IPS-NIHi11 (cell line): ENCODE measurements around the gene GNAL.
A peak's percentile ranks its signal among the peaks of the same experiment; 100 is the strongest.
"Not testable (repeated sequence)": the region's sequence is repeated elsewhere in the genome, so short reads cannot be mapped to it uniquely, and the experiment has no call there.

ENCODE experiments used
- DNase-seq: peaks from one replicate; pipeline ENCODE4 v3.0.0; 2012; ENCODE audit warnings: mixed read lengths, low spot score

Gene GNAL

DNA sequence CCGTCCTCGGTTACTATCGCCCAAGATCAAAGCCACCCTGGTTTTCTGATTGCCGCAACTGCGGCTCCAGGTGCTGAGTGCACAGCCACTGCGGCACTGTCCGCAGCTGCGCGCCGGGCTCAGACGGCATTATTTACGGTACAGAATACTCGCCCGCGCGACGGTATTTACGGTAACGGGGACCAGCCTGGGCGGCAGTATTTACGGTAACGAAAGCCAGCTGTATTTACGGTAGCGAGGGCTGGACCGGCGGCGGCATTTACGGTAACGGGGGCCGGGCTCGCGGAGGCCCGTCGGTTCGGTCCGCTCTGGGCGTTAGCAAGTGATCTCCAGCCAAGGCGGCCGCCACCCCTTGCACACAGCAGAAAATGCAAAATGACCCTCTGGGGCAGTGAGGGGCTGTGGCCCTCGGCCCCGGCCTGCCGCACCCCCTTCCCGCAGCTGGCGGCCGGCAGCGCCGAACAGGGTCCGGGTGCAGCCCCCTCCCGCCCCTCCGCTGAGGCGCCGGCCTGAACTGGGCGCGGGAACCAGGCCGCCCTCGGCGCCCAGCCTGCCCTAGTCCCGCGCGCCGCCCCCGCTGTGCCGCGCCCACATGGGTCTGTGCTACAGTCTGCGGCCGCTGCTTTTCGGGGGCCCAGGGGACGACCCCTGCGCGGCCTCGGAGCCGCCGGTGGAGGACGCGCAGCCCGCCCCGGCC is at the start of gene GNAL:
Gene GNAL, plus strand, starts transcription at position 293 of the 697 bp plus-strand sequence. Its CDS starts 300 bp downstream, at position 593.
- DNase-seq = peak; percentile 88

DNA sequence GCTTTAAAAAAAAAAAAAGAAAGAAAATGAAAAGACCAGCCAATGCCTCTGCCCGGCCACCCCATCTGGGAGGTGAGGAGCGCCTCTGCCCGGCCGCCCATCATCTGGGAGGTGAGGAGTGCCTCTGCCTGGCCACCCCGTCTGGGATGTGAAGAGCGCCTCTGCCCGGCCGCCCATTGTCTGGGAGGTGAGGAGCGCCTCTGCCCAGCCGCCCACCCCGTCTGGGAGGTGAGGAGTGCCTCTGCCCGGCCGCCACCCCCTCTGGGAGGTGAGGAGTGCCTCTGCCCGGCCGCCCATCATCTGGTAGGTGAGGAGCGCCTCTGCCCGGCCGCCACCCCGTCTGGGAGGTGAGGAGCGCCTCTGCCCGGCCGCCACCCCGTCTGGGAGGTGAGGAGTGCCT is 41.8 kb upstream of the GNAL start:
- DNase-seq = not testable (repeated sequence)

DNA sequence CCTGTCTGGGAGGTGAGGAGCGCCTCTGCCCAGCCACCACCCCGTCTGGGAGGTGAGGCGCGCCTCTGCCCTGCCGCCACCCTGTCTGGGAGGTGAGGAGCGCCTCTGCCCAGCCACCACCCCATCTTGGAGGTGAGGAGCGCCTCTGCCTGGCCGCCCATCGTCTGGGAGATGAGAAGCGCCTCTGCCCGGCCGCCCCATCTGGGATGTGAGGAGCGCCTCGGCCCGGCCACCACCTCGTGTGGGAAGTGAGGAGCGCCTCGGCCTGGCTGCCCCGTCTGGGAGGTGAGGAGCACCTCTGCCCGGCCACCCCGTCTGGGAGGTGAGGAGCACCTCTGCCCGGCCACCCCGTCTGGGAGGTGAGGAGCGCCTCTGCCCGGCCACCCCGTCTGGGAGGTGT is 41.3 kb upstream of the GNAL start:
- DNase-seq = not testable (repeated sequence)

DNA sequence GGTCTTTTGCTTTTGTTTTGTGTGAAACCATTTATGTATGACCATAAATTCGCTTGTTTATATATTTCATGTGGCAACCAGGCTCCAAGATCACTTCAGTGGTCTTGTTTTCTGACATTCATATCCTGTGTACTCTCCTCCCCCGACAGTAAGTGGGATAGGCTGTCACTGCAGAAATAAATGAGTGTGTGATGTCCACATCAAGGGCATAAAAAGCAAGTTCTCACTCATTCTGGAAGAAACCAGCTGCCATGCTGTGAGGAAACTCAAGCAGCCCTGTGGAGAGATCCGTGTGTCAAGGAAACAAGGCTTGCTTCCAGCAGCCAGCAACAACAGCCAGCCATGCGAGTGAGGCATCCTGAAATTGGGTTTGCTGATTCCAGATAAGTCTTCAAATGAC is 39.2 kb upstream of the GNAL start:
- DNase-seq = no peak

DNA sequence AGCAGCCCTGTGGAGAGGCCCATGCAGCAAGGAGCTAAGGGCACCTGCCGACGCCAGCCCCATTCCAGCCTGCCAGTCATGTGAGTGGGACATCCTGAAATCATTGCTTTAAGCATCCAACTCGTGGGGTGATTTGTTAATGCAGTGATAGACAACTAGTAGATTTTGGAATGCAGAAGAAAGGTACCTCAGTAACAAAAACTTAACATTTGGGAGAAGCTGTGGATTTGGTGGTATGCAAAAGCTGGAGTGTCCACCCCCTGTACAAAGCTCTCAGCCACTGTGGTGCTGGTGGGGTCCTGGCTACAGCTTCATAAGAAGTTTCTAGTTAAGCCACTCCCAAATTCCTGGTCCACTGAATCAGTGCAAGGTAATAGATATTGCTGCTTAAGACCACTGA is 37.2 kb upstream of the GNAL start:
- DNase-seq = no peak

DNA sequence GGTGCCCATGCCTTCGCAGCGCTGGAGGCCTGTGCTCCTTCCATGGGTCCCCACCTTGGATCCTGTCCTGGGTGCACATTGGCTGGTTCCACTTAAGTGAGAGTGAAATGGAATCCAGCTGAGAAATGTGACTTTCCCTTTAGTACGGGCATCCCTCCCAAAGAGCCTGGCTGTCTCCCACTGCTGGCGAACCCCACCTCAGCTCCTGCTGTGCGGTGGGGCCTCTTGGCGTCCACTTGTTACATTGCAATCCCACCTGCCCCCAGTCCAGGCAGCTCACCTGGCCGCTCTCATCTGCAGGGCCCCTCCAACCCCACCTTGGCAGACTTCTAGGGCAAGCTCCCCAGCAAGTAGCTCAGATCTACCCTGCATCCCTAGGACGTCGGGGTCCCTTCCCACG is 35.5 kb upstream of the GNAL start:
- no peak for DNase-seq

DNA sequence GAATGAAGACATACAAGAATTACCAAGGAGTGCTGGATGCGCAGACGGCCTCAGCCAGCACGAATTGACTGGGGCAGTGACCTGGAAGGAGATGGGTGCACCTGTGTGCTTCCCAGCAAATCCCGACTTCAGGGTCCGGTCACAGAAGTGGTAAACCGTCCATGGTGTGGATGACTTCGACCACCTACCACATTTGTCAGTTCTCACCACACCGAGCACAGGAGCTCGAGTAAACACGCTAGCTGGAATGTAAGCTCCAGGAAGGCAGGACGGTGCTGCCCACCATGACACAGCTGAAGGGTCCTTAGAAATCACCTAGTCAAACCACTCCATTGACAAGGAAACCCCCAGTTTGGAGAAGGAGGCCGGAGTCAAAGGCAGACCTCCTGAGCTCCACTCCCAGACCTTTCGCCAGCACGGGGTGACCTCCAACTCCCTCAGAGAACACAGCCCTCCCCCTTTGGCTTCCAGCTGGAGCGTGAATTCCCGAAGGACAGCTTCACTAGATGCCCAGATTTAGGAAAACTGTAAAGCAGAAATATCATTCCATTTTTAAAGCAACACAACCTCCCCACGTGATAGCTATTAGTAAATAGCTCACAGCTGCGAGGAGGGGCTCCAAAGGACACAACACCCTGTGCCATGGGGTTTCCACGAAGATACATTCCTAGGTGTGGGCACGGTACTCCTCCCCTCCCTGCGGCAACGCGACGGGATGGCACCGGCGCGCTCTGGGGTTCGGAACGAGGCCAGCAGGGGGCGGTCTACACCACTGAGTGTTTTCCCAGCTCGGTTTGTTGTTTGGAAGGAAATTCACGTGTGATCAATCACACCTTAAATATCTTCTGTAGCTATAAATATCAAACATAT is 34.1 kb upstream of the GNAL start:
- peak; percentile 89 for DNase-seq

DNA sequence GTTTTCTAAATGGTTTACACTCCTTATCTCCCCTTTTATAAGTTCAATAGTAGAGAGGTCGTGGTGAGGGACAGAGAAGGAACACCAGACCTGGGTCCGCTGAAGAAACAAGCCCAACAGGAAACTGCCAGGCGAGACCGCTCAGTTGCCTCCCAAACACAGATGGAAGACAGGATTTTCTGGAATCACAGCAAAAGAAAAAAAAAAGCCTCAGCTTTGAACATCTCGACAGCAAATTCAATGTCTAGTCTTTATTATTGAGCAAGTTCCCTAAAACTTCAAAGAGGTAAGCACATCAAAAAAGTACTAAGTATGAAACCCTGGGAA is 33.5 kb upstream of the GNAL start:
- DNase-seq = no peak

DNA sequence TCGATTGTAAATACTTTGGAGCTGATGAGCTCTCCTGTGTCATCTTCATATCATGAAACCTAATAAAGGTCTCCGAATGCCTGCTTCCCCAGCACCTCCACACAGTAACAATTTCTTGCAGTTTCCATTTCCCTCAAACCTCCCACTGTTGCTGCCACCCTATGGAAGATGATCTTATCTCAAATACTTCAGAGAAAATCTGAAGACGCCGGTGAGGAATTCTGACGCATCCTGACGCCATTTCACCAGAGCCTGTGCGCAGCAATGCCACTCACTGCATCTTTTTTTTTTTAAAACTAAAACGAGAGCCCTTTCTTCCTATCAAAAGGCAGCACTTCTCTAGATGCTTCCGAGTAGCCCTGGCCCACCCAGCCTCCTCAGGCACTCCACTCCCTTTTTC is 31.9 kb upstream of the GNAL start:
- no peak for DNase-seq

DNA sequence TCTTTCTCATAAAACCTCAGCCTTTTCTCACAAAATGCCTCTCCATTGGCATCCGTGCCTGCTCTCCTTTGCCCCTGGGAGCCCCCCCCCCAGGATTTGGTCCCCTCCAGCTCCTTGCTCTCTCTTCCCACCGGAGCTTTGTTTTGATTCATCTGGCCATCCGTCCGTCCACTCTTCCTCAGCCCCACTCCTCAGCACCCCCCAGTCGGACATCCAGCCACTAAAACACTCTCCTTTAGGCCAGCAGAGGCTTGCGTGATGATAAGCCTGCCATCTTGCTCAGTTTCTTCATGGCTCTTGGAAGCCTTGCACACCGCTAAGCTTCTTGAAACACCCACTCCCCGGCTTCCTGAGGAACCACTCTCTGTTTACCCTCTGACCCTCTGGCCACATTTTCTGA is 31.5 kb upstream of the GNAL start:
- no peak for DNase-seq

DNA sequence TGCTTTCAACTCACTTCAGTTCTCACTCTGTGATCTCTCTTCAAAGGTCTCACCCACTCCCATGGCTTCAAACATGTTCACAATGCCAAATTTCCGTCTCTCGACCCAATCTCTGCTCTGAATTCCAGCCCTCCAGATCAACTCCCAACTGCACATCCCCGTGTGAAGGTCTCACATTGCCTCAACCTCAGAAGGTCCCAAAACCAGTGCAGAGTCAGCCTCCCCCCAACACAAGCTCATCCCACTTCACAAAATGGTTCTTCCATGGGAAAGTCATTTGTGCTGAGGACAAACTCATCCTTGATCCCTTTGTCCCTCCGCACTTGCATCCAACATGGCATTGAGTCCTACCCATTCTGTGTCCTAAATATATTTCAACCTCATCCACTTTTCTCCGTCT is 31.0 kb upstream of the GNAL start:
- DNase-seq = no peak

DNA sequence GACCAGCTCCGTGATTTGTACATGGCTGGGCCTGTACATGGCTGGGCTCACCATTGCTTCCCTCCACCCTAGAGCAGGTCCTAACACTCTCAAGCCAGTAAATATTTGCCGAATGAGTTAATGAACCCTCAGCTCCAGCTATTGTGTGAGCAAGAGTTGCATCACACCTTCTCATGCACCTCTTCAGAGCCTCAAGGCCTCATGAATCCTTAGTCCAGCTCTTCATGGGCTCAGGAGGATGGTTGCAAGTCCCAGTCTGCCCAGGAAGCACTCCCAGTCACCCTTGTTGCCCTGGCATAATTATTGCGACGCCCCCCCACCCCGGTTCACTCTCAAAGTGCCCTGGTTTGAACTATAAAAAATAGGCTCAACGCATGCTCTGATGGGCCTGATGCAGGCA is 30.1 kb upstream of the GNAL start:
- DNase-seq = no peak

DNA sequence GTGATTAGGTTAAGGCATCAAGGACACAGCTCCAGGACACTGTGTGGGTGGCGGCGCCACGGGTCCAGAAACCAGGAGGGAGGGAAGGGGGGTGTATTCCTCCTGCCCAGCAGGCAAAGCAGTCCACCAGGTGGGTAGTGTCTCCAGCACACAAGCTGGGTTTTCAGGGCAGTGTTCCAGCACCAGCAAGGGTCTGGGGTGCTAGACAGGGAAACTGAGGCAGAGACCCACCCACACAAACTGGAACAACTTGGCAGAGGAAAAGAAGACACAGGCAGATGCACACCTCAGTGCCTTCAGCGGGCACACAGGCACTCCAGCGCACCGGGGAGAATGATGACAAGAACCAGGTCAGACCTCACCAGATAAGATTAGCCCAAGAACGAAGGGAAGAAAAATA is 28.4 kb upstream of the GNAL start:
- DNase-seq = no peak

DNA sequence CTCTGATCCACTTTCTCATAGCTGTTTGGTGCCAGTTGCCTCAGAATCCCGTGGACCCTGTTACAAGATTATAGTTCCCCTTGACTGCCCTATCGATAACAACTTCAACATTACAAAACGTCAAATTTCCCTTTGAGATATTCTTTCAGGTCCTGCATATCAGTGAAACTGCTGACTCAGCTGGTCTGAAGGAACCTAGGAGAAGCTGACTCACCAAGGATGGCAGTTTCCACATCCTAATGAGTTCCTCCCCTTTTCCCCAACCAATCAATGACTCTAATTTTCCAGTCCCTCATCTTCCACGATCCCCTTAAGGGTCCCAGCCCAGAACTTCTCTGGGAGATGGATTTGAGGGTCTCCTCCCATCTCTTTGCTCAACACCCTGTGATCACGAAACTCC is 27.6 kb upstream of the GNAL start:
- no peak for DNase-seq

DNA sequence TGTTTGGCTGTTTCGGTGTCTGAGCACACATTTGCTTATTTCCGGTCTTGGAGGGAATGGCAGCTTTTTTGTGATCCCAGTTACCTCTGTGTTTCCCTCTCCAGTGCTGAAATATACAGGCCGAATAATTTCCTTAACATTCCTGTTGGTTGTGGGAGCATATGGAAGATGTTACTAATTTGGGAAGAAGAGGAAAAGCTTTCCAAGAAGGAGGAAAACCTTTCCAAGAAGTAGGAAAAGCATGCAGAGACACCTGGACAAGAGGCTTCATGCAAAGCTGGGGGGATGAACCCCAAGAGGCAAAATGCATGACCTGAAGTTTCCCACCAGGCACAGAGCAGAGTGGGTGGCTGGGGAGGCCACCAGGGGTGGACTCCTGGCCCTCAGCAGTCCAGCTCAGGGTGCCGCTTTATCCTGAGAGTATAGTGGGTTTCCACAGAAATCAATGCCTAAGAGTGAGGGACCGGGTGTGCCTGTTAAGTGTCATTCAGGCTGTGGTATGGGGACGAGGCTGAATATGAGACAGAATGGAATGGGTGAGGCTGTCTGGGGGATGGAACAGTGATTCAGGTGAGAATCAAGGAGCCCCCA is 25.5 kb upstream of the GNAL start:
- DNase-seq = no peak

DNA sequence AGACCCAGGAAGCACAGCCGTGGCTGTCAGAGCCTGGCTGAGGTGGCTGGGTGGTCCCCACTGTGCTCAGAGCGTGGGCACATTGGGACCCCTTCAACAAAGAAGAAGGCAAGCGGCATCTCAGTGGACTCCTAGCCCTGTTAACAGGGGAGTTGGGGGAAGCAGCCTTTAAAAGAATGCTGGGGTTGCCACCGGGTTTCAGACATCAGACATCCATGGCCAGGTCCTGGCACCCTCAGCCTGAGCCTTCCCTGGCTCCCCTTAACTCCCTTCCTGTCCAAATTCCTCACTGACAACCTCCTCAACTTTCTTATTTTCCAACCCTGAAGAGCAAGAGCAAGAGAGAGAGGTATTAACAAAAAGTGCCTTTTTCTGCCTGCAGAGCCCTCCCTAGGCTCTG is 24.8 kb upstream of the GNAL start:
- DNase-seq = no peak

DNA sequence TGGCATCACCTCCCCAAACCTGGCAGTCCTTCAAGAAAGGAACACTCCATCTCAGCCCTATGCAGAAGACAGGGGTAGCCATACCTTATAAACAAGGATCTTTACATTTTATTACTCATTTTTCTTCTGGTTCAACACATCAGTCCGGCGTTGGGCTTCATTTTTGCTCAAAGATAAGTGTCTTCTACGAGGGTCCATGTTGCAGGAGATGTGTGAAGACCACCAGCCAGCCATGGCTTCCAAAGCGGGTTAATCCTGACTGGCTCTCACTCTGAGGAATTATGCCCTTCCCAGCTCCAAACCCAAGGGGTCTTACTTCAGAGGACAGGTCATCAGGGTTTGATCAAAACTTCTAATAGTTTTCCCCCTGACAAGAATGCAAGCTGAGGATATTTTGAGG is 23.9 kb upstream of the GNAL start:
- DNase-seq = no peak

DNA sequence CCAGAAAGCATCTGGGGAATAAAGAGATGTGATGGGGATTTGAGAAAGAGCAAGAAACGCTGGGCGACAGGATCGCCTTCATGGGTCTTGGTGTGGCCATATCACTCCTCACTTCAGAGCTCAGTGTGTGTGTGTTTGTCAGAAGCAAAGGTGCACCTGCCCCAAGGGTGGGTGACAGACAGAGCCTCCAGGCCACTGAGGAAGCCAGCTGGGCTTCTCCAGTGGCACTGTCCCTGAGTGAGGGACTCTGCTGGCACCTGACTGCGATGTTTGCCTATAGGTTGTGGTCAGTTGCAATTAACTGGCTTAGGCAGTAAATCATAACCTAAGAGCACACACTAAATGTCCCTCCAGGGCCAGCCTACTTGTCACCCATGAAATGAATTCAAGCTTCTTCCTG is 23.5 kb upstream of the GNAL start:
- DNase-seq = no peak

DNA sequence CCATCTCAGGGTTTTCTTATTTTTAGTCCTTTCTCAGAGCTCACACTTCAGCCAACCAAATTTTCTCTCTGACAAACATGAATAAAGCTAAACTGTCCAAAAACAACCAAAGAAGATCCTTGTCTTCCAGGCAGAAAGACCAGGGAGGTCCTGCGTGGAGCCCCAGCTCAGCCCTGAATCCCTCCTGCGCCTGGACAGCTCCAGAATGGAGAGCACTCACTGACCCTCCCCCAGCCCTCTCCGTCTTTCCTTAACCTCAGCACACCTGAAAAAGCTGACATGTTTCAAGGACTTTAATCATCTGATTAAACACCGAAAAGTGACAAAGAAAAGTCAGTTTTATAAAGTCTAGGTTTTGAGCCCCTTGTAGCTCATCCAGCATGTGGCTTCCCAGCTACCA is 22.9 kb upstream of the GNAL start:
- no peak for DNase-seq

DNA sequence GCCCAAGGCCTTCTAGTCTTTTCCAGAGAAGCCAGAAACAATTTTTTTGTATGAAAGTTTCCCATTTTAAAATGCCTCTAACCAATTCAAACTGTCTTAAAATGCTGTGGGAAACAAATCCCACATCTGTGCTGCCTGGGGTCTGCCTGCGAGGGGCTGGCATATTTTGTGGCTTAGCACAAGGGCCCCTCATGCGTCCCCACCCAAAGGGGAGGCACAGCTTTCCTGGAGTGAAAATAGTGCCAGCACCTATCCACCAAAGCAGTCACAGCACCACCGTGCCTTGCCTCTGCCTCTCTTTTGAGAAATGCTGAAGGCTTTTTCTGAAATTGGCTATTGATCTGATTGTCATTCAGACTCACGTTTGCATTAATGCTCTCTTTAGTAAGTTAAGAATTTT is 22.2 kb upstream of the GNAL start:
- no peak for DNase-seq

DNA sequence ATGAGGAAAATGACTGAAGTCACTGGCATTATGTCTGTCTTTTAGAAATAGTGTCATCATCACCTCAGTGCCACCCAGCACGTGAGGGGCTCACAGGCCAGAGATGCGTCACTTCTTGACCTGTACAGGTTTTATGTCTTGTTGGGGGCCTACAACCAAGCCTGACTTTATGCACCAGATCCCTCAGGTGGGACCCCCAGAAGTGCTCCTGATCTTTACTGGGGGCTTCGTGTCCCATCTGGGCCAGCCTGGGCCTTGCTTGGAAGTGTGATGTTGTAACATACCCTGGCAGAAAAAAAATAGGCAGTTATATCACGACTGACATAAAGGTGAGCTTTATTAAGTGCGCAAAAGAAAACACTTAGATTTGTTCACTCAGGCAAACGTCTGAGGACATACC is 21.5 kb upstream of the GNAL start:
- no peak for DNase-seq

DNA sequence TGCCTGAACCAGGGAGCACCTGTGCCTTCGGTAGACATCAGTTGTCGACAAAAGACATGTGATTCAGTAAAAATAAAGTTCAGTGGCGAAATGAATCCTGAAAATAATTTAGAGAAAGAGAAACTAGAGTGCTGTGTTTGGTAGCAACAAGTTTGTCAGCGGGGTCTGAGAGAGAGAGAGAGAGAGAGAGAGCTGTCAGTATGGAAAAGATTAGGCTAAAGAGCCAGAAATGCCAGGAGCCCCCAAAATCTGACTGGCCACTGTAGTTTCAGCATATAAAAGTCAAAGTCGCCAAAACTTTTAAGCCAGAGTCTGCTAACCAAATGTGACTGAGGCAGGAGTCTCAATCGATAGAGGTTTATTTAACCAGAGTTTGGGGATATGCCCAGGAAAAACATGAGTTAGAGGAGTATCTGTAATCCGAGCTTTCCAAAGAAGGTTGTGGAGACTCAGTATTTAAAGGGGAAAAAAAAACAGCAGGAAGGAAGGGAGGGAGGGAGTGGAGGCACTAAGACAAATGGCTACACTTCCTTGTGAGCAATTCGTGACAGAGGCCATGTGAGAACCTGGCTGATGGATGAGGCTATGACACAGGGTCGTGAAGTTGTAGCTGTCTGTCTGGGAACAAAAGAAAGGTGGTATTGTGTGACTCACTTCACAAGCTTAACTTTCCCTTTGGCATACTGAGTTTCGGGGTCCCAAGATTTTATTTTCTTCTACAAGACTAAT is 20.5 kb upstream of the GNAL start:
- no peak for DNase-seq
